Left renal pelvis (tissue), 4 donors: ENCODE data around the gene HIP1. TPM values are rescaled to one million over a fixed set of nuclear protein-coding genes. Genes with fewer than 3 reads are reported as not detected.
"Not testable (repeated sequence)": the region's sequence is repeated elsewhere in the genome, so short reads cannot be mapped to it uniquely, and the experiment has no call there.

ENCODE experiments used
- DNase-seq, 4 donors: peaks; one replicate each; pipeline ENCODE4 v3.0.0-alpha.2; 2013; ENCODE audit warnings: low read depth in 4 of 4, low spot score in 3 of 4
- polyA plus RNA-seq, 4 donors: library from polyadenylated mRNA; unstranded; fragments of 120-200 nt; gene quantifications; one replicate each; pipeline ENCODE4 v1.2.1, GENCODE V29; 2013; ENCODE audit not compliant: insufficient read length in 4 of 4

HIP1 gene
- polyA plus RNA-seq, 4 donors, result 24.5 to 35.8 (median 33.5) TPM

DNA sequence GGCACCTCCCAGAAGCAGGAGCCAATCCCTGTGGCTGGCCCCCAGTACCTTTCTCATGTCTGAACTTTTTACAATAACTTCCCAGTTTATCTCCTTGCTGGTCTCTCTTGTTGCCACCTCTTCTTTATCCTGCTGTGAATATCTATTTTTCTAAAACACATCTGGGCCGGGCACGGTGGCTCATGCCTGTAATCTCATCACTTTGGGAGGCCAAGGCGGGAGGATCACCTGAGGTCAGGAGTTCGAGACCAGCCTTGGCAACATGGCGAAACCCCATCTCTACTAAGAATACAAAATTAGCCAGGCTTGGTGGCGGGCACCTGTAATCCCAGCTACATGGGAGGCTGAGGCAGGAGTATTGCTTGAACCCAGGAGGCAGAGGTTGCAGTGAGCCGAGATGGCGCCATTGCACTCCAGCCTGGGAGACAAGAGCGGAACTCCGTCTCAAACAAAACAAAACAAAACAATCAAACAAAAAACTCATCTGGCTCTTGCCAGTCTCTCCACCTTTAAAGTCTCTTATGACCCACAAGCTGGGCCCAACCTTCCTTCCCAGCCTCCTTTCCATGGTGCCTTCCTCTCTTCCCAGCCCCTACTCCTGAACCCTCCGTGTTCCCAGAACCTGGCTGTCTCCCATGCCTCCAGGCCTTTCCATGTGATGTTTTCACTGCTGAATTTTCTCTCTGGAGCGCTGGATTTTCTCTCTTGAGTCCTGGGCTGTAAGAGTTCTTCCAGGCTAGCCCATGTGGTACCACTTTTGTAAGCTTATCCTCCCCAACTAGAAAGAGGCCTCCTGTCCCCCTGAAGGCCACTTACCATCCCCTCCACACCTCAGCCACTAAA is 51.3 kb downstream of the HIP1 start:
- DNase-seq, result no peak

DNA sequence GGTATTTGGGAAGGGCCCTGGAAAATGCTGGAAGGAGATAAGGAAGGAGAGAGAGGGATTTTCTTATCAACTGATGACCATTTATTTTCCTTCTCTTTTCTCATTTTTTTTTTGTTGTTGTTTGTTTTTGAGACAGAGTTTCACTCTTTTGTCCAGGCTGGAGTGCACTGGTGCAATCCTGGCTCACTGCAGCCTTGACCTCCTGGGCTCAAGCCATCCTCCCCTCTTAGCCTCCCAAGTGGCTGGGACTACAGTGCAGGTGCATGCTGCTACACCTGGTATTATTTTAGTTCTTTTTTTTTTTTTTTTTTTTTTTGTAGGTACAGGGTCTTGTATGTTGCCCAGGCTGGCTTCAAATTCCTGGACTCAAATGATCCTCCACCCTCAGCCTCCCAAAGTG is 52.2 kb downstream of the HIP1 start:
- DNase-seq, result no peak

DNA sequence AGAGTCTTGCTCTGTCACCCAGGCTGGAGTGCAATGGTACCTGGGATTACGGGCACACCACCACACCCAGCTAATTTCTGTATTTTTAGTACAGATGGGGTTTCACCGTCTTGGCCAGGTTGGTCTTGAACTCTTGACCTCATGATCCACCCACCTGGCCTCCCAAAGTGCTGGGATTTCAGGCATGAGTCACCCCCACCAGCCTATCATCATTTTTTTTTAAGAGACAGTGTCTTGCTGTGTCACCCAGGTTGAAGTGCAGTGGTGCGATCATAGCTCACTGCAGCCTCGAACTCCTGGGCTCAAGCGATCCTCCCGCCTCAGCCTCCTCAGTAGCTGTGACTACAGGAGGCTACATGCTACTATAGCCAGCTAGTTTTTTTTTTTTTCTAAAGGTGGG is 56.7 kb downstream of the HIP1 start:
- not testable (repeated sequence) for DNase-seq

DNA sequence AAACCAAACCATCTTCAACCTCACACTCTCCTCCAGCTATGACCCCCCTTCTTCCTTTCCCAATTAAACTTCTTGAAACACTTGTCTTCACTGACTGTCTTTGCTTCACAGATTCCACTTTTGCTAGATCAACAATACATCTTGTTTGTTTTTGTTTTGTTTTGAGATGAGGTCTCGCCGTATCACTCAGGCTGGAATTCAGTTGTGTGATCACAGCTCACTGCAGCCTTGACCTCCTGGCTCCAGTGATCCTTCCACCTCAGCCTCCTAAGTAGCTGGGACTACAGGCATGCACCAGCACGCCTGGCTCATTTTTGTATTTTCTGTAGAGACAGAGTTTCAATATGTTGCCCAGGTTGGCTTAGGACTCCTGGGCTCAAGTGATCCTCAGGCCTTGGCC is 59.7 kb downstream of the HIP1 start:
- DNase-seq, result no peak

DNA sequence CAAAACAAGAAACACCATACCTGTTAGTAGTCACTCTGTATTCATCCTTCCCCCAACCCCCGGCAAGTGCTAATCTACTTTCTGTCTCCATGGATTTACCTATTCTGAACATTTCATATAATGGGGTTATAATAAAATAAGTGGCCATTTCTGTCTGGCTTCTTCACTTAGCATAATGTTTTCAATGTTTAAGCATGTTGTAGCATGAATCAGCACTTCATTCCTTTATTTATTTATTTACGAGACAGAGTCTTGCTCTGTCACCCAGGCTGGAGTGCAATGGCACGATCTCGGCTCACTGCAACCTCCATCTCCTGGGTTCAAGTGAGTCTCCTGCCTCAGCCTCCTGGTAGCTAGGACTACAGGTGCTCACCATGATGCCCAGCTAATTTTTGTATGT is 69.2 kb downstream of the HIP1 start:
- DNase-seq, result no peak

DNA sequence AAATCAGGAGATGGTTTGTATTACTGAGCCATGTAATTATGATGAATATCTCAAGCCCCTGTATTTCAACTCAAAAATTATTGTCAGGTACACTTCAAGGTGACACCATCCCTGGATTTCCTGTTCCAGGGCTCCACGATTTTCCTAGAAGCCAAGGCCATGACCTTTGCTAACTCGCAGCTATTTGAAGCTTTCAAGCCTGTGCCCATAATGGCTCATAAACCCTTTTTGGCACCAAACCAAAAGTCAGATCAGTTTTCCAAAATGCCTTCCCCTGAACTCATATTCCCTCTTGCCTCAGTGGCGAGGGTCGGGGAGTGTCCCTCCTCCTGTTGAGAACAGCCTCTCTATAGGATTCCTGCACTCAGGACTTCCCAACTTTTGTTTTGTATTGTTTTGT is 70.8 kb downstream of the HIP1 start:
- no peak for DNase-seq

DNA sequence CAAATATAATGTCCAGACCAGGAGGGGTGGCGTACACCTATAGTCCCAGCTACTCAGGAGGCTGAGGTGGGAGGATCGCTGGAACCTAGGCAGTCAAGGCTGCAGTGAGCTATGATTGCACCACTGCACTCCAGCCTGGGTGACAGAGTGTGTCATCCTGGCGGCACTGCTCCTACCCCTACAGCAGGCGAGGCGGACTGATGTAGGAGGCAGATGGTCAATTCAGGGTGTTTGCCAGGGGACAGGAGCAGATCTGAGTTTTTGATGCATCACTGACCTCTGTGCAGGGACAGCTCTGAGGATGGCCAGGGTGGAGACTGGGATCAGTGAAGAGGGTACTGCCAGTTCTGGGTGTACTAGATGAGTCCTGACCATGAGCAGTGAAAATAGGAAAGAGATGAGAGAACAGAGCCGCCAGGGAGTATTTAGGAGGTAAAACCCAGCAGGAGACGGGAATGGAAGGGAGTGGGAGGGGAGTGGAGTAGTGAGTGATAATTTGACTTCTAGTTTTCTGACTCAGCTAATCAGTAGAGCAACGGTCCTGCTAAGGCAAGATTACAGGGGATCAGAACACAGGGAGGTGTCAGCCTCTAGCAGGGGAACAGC is 75.3 kb downstream of the HIP1 start:
- DNase-seq, result no peak

DNA sequence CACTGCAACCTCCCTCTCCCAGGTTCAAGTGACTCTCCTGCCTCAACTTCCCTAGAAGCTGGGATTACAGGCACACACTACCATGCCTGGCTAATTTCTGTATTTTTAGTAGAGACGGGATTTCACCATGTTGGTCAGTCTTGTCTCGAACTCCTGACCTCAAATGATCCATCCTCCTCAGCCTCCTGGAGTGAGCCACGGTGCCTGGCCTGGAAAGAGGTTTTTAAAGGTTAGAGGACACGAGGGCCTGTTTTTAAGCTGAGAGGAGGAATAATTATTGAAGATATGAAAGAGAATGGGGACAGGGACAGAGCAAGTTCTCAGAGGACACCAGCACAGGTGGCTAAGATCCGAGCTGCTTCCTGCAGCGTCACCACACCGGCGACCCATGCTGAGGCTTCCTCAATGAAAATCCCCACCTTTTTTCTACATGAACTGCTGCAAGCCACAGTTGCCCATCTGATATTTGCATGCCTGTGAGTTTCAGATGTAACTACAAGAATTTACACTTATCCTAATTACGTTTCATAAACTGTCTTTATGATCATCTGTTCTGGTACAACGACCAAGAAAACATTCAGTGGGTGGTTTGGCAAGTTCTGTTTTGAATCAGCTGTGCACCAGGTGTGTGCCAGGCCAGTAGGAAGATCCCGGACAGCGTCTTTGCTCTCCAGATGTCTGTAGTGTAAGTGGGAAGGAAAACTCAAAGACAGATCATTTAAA is 76.0 kb downstream of the HIP1 start:
- no peak for DNase-seq

DNA sequence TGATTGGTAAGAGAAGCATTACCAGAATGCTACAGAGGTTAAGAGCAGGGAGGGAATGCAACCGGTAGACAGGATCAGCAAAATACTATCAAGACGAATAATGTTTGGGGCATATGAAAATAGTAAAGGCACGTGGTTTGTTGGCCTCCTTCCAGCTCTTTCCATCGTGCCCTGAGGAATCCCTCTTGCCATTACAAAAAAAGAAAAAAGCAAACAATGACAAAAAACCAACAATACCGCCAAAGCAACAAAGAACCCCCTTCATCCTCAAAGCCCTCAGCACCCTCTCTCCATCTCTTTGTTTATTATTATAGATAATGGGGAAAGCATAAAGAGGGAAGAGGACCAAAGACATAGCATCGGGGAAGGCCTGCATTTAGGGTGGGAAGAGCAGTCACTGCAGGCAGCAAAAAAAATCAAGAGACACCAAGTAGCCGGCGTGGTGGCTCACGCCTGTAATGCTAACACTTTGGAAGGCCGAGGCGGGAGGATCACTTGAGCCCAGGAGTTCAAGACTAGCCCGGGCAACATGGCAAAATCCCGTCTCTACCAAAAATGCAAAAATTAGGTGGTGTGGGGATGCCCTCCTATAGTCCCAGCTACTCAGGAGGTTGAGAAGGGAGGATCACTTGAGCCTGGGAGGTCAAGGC is 78.0 kb downstream of the HIP1 start:
- no peak for DNase-seq

DNA sequence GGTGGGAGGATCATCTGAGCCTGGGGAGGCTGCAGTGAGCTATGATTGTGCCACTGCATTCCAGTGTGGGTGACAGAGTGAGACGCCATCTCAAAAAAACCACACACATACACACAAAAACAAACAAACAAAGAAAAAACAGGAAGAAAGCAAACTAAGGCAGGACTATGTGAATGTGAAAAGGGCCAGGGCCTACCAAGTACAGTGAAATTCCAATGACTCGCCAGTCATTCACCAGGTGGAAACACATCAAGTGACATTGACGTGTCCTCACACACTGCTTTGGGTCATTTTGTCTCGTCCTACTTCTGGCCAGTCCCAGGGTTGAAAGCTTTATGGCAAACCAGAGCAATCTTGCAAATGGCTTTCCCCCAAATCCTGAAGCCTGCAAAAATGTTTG is 79.9 kb downstream of the HIP1 start:
- DNase-seq, result no peak

DNA sequence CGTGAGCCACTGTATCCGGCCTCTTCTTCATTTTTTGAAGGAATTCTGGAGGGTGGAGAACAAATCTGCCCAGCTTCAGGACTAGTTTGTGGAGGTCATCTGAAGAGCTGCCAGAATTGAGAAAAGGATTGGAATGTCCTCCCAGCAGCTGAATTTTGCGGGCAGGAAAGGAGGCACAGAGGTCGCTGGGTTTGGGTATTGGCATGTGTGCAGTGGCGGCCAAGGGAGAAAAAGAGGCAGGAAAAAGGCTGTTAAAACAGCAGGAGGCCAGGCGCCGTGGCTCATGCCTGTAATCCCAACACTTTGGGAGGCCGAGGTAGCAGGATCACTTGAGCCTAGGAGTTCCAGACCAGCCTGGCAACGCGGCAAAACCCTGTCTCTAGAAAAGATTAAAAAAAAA is 80.4 kb downstream of the HIP1 start:
- DNase-seq, result no peak

DNA sequence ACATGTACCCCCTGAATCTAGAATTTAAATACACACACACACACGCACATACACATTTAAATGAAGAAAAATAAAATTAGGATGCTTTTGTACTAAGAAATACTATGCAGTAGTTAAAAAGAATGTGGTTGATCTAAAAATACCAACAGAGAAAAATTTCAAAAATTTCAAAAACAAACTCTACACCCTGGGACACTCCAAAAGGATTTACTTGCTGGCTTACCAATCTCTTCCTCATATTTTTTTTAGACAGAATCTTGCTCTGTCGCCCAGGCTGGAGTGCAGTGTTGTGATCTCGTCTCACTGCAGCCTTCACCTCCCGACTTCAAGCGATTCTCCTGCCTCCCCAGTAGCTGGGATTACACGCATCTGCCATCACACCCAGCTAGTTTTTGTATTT is 80.9 kb downstream of the HIP1 start:
- DNase-seq, result no peak

DNA sequence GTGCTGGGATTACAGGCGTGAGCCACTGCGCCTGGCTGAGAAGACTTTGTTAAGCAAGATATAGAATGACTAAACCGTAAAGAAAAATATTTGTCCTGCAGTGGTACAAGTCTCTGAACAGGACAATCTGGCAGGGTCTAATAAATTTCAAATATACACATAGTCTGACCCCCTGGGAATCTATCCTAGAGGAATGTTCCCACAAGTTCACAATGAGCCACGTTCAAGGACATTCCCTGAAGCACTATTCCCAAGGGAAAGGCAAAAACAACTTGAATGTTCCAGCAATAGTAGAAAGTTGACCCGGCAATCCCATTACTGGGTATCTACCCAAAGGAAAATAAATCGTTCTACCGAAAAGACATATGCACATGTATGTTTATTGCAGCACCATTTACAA is 82.0 kb downstream of the HIP1 start:
- no peak for DNase-seq

DNA sequence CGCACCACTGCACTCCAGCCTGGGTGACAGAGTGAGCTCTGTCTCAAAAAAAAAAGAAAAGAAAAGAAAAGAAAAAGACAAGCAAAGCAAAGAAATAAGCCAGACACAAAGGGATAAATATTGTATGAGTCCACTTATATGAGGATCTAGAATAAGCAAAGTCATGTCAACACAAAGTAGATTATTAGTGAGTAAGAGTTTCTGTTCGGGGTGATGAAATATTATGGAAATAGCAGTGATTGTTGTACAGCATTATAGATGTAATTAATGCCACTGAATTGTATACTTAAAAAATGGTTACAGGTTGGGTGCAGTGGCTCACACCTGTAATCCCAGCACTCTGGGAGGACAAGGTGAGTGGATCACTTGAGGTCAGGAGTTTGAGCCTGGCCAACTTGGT is 83.2 kb downstream of the HIP1 start:
- no peak for DNase-seq

DNA sequence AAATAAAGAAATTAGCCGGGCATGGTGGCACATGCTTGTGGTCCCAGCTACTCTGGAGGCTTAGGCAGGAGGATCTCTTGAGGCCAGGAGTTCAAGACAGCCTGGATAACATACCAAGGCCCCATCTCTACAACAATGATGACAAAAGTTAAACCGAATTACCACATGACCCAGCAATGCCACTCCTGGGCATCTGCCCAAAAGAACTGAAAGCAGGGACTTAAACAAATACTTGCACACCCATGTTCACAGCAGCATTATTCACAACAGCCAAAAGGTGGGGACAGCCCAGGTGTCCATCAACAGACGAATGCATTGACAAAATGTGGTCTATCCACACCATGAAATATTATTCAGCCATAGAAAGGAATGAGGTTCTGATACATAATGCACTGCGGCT is 83.9 kb downstream of the HIP1 start:
- DNase-seq, result no peak

DNA sequence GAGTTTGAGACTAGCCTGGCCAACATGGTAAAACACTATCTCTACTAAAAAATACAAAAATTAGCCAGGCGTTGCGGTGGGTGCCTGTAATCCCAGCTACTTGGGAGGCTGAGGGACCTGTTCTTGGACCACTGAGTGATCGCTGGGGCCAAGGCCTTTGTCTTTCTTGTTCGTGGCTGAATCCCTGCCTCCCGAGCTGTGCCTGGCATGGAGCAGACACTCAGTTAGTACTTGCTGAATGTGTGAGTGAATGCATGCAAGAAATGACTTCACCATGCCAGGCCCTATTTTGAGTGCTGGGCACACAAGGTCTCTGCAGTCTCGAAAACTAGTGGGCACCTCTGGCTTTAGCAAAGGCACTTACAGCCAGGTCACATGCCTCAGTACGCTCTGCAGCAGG is 85.1 kb downstream of the HIP1 start:
- no peak for DNase-seq

DNA sequence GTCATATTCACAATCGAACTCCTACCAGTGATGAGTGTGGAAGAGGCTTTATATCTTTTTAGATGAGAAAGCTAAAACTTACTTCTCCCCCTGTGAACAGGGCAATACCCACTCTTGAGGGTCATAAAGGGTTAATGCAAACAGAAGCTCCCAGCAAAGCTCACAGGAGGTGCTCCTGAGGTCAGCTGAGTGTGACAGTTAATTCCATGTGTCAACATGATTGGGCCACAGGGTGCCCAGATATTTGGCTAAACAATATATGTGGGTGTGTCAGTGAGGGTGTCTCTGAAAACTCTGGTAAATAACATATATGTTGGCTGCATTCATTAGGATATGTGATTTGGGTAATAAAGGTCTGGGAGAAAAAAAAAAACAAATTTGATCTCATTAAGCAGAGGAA is 86.0 kb downstream of the HIP1 start:
- no peak for DNase-seq

DNA sequence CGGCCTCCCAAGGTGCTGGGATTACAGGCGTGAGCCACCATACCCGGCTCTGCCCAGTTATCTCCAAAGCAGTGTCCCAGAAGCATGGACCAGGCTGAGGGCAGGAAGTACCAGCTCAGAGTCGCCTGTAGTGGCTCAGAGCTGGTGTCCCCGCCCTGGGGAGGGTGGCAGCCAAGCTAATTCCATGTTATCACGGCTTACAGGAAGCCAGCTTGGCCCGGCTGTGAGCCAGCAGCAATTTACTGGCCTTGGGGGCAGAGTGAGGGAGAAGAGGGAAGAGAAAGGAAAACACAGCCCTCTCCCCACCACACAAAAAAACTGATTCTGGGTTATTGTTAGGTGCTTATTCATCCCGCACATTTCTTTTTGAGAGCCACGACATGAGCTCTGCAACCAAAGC is 88.1 kb downstream of the HIP1 start:
- no peak for DNase-seq

DNA sequence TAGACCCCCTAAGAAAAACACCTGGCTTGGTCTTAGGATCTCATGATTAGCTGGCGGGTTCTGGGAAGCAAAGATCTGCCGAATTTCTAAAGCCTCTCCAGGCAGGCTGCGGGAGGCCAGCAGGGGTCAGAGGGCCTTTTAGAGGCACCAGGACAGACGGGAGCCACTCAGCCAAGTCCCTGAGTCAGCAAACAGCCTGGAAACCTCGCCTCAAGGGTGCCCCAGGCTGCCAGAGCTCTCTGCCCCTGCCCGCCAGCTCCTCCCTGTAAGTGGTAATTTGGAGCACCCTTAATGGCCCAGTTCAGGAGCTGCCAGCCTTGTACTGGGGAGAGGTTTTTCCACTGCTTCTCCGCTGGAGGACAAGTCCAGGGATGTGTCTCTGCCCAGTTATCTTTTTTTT is 88.7 kb downstream of the HIP1 start:
- no peak for DNase-seq

DNA sequence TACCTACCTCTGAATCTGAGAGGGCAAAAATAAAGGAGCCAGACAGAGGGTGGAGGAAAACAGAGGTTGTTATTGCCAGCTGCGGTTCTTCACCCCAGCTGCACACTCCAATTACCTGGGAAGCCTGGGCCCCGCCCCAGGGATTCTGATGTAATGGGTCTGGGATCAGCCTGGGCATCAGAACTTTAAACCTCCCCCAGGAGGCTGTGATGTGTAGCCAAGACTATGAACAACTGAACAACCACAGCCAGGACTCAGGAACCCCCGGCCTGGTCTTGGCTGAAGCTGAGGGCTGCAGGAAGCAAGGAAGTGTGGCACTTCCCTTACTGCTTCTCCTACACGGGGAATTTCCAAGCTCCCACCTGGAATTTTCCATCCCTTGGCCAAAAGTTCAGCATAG is 89.3 kb downstream of the HIP1 start:
- DNase-seq, result no peak

DNA sequence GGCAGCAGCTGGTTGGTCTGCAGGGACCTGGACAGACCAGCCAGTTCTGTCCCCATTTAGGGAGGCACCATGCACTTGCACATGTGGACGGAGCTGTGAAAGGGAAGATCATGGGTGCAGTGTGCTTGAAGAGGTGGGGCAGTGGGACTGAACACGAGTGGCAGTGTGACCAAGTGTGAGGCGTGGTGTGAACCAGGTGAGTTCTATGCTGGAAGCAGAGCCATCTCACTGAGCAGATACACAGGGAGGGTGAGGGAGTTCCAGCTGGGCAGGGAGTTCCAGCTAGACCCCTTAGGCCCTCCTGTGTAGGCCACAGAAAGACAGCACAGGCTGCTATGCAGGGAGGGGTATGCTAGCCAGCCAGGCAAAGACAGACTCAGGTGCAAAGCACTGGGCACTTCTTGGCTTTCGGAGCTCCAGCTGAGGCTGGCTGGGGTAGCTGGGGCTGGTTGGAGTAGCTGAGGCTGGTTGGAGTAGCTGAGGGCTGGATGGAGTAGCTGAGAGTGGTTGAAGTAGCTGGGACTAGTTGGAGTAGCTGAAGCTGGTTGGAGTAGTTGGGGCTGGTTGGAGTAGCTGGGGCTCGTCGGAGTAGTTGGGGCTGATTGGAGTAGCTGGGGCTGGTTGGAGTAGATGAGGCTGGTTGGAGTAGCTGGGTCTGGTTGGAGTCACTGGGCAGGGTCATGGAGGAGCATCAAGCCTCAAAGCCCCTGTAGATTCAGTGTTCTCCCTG is 90.9 kb downstream of the HIP1 start:
- DNase-seq, result no peak
